HG02884 (cell line): Measurements from ENCODE around the gene HIGD1A.

Experiments
- ATAC-seq: cut with Tn5 transposase; IDR thresholded peaks from one replicate; pipeline ENCODE4 v1.9.1; 2021; ENCODE audit warnings: mild to moderate bottlenecking, moderate library complexity; ENCODE audit not compliant: unreplicated experiment

Gene HIGD1A

GRCh38 chr3:42804106-42804830 lies at the start of gene HIGD1A:
HIGD1A (minus strand) TSS chr3:42804490; CDS start chr3:42794253, 10,237 bp downstream.
- ATAC-seq = peak; percentile 98

DNA sequence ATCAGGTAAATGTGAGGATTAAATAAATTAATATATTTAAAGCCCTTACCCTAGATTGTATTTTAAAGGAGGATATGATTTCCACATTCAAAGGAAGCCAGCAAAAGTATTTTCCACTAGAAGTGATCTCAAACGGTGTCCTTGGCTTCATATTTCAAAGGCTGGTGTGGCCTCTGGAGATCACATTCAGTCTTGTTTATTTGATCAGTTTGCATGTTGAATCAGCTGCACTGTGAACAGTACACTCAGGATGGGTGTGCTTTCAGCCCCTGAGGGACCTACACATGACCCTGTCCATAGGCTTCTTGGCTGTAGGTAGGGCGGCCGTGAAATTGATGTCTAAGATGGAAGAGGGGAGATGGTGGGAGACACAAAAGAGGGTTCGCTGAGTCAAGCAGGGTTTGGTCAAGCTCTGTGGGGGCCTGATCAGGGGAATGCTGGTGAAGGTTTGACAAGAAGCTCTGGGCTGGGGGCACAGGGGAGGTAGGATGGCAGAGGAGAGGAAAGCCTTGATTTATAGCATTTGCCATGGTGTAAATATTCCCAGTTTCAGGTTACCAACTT lies 49.5 kb upstream of the HIGD1A start:
- ATAC-seq = no peak

DNA sequence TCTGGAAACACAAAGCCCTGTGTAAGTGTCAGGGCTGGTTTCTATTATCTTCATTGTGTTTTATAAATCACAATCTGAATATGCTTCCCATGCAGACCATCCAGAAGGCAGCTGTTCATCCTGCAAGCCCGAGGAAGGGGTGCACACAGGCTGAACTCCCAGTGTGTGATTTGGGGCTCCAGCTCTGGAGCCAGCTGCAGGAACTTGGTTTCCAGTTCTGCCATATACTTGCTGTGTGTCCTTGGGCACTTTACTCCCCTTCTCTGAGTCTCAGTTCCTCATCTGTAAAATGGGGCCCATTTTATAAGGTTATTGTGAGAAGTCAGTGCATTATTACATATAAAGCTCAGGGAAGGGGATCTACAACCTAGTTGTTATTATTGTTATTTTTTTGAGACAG lies 48.8 kb upstream of the HIGD1A start:
- no peak for ATAC-seq

DNA sequence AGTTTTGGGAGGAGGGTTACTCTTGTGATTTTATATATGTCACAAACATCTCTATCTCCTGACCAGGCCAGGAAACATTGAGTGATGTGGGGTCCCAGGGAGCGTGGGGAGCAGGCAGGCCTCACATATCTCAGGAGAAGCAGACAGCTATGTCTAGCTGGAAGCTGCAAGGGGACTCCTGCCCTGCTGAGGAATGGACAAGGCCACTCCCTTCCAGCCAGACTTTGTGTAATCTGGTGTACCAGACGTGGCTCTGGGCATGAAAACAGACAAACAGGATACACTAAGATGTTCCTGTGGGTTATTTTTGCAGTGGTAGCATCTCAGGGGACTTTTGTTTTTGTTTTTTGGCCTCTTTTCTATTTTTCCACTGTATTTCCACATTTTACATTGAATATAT lies 48.2 kb upstream of the HIGD1A start:
- no peak for ATAC-seq

- no peak for ATAC-seq
Observed at GRCh38 chr3:42851228-42851834, 47.0 kb upstream of the HIGD1A start.

DNA sequence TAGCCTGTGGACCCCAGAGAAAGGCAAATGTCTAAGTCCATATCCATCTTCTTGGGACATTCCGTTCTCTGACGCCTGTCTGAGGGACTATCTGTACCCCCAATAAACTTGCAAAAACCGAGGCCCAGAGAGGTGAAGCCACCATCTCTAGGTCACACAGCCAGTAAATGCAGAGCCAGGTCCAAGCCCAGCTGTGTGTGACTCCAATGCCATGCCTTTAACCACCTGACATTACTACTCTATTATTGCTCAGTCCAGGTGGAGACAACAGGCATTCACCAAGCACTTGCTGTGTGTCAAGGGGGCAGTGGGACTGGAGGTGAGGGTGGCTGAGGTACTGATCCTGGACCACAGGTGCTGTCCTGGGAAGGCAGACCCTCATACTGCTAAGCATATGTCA lies 46.0 kb upstream of the HIGD1A start:
- no peak for ATAC-seq

- no peak for ATAC-seq
Observed at GRCh38 chr3:42849017-42849416, 44.7 kb upstream of the HIGD1A start.

DNA sequence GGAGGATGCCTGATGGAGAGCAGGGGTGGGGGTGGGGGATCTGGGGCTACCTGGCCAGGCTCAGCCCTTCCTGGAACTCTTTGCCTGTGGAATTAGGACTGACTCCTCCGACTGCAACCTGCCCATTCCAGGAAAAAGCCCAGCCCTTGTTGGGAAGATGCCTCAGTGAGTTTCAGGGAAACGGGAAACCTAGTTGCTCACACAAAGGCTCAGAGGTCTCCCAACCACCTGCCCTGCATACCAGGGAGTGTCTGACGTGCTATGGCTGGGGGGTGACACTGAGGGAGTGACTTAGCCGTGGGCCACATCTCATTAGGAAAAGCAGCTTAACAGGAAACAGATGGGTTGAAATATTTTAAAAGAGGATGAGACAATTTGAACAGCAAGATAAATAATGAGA lies 43.4 kb upstream of the HIGD1A start:
- ATAC-seq = no peak

DNA sequence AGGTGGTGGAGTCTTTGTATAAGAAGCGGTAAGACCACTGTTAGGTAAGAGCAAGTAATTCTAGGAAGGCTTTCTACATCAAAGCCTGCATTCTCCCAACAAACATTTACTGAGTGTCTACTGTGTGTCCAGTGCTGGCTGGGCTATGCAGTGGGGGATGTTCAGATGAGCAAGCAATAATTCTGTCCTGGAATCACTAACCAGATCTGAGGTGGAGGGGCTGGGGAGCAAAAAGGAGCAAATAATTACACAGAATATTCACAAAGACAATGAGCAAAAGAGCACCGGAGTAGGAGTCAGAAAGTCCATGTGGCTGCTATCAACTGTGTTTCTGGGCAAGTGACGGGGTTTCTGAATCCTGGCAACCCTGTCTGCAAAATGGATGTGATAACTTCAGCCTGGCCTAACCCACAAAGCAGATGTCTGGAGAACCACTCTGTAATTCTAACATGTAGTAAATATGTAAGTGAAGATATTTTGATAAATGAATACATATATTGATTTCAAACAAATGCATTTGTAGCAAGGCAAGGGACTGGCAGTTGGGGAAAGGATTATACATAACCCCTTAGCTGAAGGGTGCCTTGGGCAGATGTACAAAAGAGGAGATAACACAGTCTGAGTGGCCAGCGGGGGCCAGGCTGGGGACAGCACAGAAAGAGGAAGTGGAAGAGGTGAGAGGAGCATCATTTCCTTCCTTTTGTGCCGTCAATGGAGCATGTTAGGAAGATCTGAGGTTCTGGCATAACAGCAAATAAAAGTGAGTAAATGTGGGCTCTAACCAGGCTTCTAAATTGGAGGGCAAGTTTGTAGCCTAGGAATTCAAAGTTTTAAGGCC lies 42.6 kb upstream of the HIGD1A start:
- peak; percentile 80 for ATAC-seq

DNA sequence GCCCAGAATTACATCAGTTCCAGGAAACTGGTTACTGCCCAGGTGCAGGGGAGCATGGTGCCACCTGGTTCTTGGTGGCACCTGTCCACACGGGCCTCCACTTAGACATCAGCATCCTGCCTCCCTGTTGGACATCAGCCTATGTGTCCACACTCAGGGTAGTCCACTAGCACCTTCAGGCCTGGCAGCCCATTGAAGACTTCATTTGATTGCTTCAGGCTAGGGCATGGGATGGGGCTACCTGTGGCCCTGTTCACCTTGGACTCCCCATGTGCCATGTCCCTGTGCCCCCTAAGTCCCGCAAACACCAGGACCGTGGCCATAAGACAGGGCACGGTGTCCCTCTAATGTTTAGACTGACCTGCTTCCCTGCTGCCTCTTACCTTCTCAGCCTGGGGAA lies 40.5 kb upstream of the HIGD1A start:
- ATAC-seq = no peak

DNA sequence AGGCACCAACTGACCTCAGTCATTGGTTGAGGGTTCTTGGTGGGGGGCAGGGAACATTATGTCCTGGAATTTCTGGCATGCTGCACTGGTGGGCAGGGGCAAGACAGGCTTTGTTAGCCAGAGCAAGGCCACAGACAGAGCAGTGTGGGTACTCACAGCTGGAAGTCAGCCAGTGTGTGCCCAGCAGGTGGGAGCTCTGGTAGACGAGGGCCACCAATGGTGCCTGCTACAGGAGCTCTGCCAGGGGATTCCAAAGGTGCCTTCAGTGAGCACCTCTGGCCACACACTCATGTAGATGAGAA lies 40.1 kb upstream of the HIGD1A start:
- ATAC-seq = no peak

- ATAC-seq = no peak
Observed at GRCh38 chr3:42843713-42844411, 39.6 kb upstream of the HIGD1A start.

- ATAC-seq = no peak
Observed at GRCh38 chr3:42841332-42841731, 37.0 kb upstream of the HIGD1A start.

GRCh38 chr3:42839616-42840015 lies 35.3 kb upstream of the HIGD1A start:
- ATAC-seq = peak; percentile 96

- no peak for ATAC-seq
Observed at GRCh38 chr3:42838571-42838970, 34.3 kb upstream of the HIGD1A start.

GRCh38 chr3:42836150-42837123 lies 32.1 kb upstream of the HIGD1A start:
- ATAC-seq = no peak

- ATAC-seq = no peak
Observed at GRCh38 chr3:42831321-42831713, 27.0 kb upstream of the HIGD1A start.

- no peak for ATAC-seq
Observed at GRCh38 chr3:42830437-42831320, 26.4 kb upstream of the HIGD1A start.
